Vagina (tissue), 2 donors: Measurements from ENCODE around the gene CHMP5.

ENCODE experiments used
- POLR2A ChIP-seq, 2 donors: fragments of 450-650 bp; IDR thresholded peaks; one replicate each; pipeline ENCODE4 v1.6.1; 2017; ENCODE audit warnings: antibody characterized with exemption in 2 of 2, mild to moderate bottlenecking in 2 of 2, moderate library complexity in 2 of 2
- POLR2AphosphoS5 ChIP-seq, 2 donors: sonication (generic); formaldehyde crosslinking; IDR thresholded peaks; one replicate each; pipeline ENCODE4 v1.9.0; 2017; ENCODE audit warnings: antibody characterized with exemption in 2 of 2, mild to moderate bottlenecking in 2 of 2, low read depth in 1 of 2; ENCODE audit not compliant: insufficient read depth in 1 of 2
- TF ChIP-seq, protein P1 (sequence below), 3 experiments: fragments of 450-650 bp in 2 of 3; fragments of 200-600 bp in 1 of 3; sonication (generic) in 1 of 3; IDR thresholded peaks; one replicate each; pipeline ENCODE4 v1.5.1; 2017 to 2019; ENCODE audit warnings: antibody characterized with exemption in 3 of 3, mild to moderate bottlenecking in 2 of 3, moderate library complexity in 2 of 3

DNA sequence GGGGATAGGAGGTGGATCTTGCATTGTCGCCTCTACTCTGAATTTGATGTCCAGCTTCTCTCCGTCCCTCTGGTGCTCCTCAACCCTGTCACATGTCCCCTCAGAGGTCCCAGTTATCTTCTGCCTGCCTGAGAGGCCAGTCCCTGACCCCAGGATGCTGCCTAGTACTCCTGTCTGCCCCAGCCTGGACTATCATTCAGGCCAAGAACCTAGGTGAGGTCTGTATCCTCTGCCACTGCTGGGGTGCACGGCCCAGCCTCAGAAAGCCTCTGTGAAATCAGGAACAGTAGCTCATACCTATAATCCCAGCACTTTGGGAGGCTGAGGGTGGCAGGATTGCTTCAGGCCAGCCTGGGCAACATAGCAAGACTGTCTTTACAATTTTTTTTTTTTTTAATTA, 16.2 kb upstream of the CHMP5 start:
- TF ChIP-seq, protein P1, sequence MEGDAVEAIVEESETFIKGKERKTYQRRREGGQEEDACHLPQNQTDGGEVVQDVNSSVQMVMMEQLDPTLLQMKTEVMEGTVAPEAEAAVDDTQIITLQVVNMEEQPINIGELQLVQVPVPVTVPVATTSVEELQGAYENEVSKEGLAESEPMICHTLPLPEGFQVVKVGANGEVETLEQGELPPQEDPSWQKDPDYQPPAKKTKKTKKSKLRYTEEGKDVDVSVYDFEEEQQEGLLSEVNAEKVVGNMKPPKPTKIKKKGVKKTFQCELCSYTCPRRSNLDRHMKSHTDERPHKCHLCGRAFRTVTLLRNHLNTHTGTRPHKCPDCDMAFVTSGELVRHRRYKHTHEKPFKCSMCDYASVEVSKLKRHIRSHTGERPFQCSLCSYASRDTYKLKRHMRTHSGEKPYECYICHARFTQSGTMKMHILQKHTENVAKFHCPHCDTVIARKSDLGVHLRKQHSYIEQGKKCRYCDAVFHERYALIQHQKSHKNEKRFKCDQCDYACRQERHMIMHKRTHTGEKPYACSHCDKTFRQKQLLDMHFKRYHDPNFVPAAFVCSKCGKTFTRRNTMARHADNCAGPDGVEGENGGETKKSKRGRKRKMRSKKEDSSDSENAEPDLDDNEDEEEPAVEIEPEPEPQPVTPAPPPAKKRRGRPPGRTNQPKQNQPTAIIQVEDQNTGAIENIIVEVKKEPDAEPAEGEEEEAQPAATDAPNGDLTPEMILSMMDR (IDR thresholded peaks at IDR 0.05): no peak
- no peak for TF ChIP-seq POLR2A (IDR thresholded peaks at IDR 0.05)
- TF ChIP-seq POLR2AphosphoS5 (IDR thresholded peaks at IDR 0.05; ENCODE audit: insufficient read depth in 1 of 2, low read depth in 1 of 2): no peak
